Adrenal gland (tissue), 12 donors: Measurements from ENCODE around the gene PLCH2. TPM values are rescaled to one million over a fixed set of nuclear protein-coding genes. Genes with fewer than 3 reads are reported as not detected.

Source experiments
- DNase-seq, 7 donors: peaks; one replicate each; pipeline ENCODE4 v3.0.0-alpha.2; 2019 to 2020
- H3K27ac ChIP-seq, 5 donors: fragments of 200-600 bp; sonication (generic) in 4 of 5; 1 replicate in 3 of 5; 2 replicates in 2 of 5; pipeline versions ENCODE4 v1.5.1 to v1.8.0; 2016 to 2020; ENCODE audit warnings: mild to moderate bottlenecking in 1 of 5
- H3K27me3 ChIP-seq: fragments of 200-600 bp; 2 replicates; pipeline ENCODE4 v1.8.0; 2021
- H3K36me3 ChIP-seq, 2 donors: fragments of 200-600 bp; replicated peaks in 1 of 2; 1 replicate in 1 of 2; 2 replicates in 1 of 2; pipeline versions ENCODE4 v1.5.1 to v1.8.0; 2018 to 2022
- H3K4me1 ChIP-seq, 2 donors: fragments of 200-600 bp; replicated peaks in 1 of 2; 1 replicate in 1 of 2; 2 replicates in 1 of 2; pipeline versions ENCODE4 v1.5.1 to v1.8.0; 2018 to 2021
- H3K4me3 ChIP-seq, 4 donors: fragments of 200-600 bp; sonication (generic) in 3 of 4; one replicate each; pipeline ENCODE4 v1.5.1; 2016 to 2018
- H3K9me3 ChIP-seq, 3 donors: fragments of 200-600 bp; sonication (generic) in 1 of 3; replicated peaks in 1 of 3; 1 replicate in 2 of 3; 2 replicates in 1 of 3; pipeline versions ENCODE4 v1.5.1 to v1.8.0; 2016 to 2021
- POLR2A ChIP-seq, 2 donors: fragments of 450-650 bp; IDR thresholded peaks; one replicate each; pipeline ENCODE4 v1.6.1; 2017; ENCODE audit warnings: antibody characterized with exemption in 2 of 2, mild to moderate bottlenecking in 2 of 2, moderate library complexity in 1 of 2
- WGBS, 4 donors: extraction: QIAGEN DNeasy Blood & Tissue Kit in 2 of 4; methylation state at CpG; one replicate each; pipeline versions ENCODE4 v1.1.5 to v1.1.7; 2013 to 2017; 5-methylcytosine and 5-hydroxymethylcytosine counted together
- intact Hi-C, 2 donors: fragments of 100-400 bp; cut with DNase I; formaldehyde crosslinking; loops; one replicate each; pipeline versions ENCODE4 v1.14.1 to v1.15.0; 2022 to 2023
- polyA plus RNA-seq, 3 donors: library from polyadenylated mRNA; stranded (reverse); fragments of 200-250 nt in 2 of 3; fragments of 350-450 nt in 1 of 3; fragmentation: Illumina TruSeq in 1 of 3; extraction: RNeasy Lipid Tissue Mini Kit (QIAGEN cat#74804) in 1 of 3; gene quantifications; one replicate each; pipeline ENCODE4 v1.2.3, GENCODE V29; 2013 to 2014
- total RNA-seq, 9 donors: library from RNA; depleted of rRNA in 4 of 9; stranded (reverse); fragments of >200 nt in 4 of 9; fragments of 120-200 nt in 1 of 9; fragmentation: NEBNext Ultra II Directional in 1 of 9; extraction: Animal tissue kit (Norgen Biotek cat#: 25700) in 1 of 9; gene quantifications; one replicate each; pipeline versions ENCODE4 v1.1.0 to v1.2.4, GENCODE V29; 2013 to 2023
- TF ChIP-seq, protein P1 (sequence below), 6 experiments: fragments of 450-650 bp in 4 of 6; fragments of 200-600 bp in 2 of 6; sonication (generic) in 1 of 6; IDR thresholded peaks; 1 replicate in 5 of 6; 2 replicates in 1 of 6; pipeline versions ENCODE4 v1.5.1 to v1.8.0; 2016 to 2021; ENCODE audit warnings: antibody characterized with exemption in 6 of 6, mild to moderate bottlenecking in 2 of 6, moderate library complexity in 1 of 6
- donor health status: healthy with polysubstance abuse.
- donor health status: Bipolar disorder and iron deficiency.
- donor health status: DM: yes; HTN: yes; CAD: no.
- donor health status: DM: no; HTN: no; CAD: no.
- donor health status: DM: no; HTN: no; CAD: no.
- donor health status: DM: yes; HTN: yes; CAD: no.

PLCH2 gene
- total and polyA plus RNA-seq, 12 donors: 0.22 to 66.3 (median 2.2) TPM; not detected in 1

DNA sequence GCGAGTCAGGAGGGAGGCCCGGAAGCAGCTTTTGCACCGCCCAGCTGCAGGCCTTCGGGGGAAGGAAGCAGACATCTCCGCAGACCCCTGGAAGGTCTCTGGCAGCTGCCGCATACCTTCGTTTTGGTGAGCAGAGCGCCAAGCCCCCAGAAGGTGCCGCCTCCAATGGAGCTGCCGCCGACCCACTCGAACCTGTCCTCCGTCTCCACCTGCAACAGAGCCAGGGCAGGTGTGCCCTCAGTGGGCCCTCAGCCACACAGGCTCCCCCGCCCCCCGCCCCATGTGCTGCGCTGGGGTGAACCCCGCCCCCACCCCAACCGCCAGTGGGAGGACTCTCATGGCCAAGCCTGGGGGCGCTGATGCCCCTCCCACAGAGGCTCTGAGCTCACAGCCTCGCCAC is 44.1 kb downstream of the PLCH2 start:
- 95 to 99% (median 96%) methylated on average over 8 to 20 of the region's 20 CpGs for WGBS, 4 donors
- Histone ChIP-seq H3K27ac (no peak overlapping the region), H3K27me3 (no peaks in the 10 kb centered on the region), H3K36me3 (peaks cover 0 to 64% of the 10 kb centered on the region in 2 donors), H3K4me1 (peaks cover 10 to 21% of the 10 kb centered on the region in 2 donors), H3K9me3 (no peaks in the 10 kb centered on the region), H3K4me3 (no peak overlapping the region)
- TF ChIP-seq, protein P1, sequence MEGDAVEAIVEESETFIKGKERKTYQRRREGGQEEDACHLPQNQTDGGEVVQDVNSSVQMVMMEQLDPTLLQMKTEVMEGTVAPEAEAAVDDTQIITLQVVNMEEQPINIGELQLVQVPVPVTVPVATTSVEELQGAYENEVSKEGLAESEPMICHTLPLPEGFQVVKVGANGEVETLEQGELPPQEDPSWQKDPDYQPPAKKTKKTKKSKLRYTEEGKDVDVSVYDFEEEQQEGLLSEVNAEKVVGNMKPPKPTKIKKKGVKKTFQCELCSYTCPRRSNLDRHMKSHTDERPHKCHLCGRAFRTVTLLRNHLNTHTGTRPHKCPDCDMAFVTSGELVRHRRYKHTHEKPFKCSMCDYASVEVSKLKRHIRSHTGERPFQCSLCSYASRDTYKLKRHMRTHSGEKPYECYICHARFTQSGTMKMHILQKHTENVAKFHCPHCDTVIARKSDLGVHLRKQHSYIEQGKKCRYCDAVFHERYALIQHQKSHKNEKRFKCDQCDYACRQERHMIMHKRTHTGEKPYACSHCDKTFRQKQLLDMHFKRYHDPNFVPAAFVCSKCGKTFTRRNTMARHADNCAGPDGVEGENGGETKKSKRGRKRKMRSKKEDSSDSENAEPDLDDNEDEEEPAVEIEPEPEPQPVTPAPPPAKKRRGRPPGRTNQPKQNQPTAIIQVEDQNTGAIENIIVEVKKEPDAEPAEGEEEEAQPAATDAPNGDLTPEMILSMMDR (IDR thresholded peaks at IDR 0.05): no peak
- no peak for TF ChIP-seq POLR2A (IDR thresholded peaks at IDR 0.05)
- intact Hi-C loops: no loop called here
- no peak for DNase-seq

DNA sequence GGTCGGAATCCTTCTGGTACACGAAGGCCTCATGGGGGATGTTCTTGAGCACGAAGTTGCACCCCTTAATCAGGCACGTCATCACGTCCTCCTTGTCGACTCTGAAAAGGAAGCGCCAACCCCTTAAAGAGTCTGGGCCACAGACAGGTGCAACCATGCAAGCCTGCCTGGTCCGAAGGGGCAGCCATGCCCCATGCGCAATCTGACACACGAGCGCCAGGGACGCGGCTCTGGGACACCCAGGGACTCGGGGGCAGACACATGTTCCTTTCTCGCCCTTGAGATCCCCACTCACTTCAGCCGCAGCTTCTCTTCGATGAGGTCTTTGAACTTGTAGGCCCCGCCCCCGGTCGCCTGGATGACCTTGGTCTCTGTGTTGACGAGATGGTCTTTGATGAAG is 44.7 kb downstream of the PLCH2 start:
- Histone ChIP-seq H3K9me3 (no peaks in the 10 kb centered on the region), H3K4me3 (no peak overlapping the region), H3K36me3 (peaks cover 0 to 58% of the 10 kb centered on the region in 2 donors), H3K27ac (no peak overlapping the region), H3K27me3 (no peaks in the 10 kb centered on the region), H3K4me1 (peaks cover 16 to 26% of the 10 kb centered on the region in 2 donors)
- WGBS, 4 donors: 71 to 82% (median 74%) methylated on average over 10 to 21 of the region's 21 CpGs
- no peak for TF ChIP-seq POLR2A (IDR thresholded peaks at IDR 0.05)
- TF ChIP-seq, protein P1 (IDR thresholded peaks at IDR 0.05): no peak
- no peak for DNase-seq
- intact Hi-C loops: no loop called here

DNA sequence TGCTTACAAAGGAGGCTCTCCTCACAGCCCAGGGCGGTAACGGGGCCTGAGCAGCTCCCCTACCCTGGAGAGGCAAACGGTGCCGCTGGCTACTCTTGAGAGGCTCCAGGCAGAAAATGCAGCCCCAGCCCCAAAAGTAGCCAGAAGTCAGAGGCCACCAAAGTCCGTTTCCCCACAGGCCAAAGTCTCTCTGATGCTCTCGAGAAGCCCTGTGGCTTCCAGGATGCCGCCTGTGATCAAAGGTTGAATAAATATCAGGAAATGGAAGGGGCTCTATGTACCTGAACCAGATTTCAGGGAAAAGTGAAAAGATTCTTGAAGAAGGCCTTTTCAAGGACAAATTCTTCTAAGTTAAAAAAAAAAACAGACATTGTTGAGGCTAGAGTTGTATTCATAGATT is 46.1 kb downstream of the PLCH2 start:
- no peak for DNase-seq
- H3K27me3 ChIP-seq: no peaks in the 10 kb centered on the region
- H3K4me1 ChIP-seq: peaks cover 22 to 34% of the 10 kb centered on the region in 2 donors
- peaks cover 0 to 47% of the 10 kb centered on the region in 2 donors for H3K36me3 ChIP-seq
- 85 to 91% (median 90%) methylated on average over 6 to 7 of the region's 7 CpGs for WGBS, 4 donors
- no peaks in the 10 kb centered on the region for H3K9me3 ChIP-seq
- no peak overlapping the region for H3K27ac ChIP-seq
- intact Hi-C loops: no loop called here
- H3K4me3 ChIP-seq: no peak overlapping the region
- TF ChIP-seq, protein P1 (IDR thresholded peaks at IDR 0.05): no peak
- no peak for TF ChIP-seq POLR2A (IDR thresholded peaks at IDR 0.05)

DNA sequence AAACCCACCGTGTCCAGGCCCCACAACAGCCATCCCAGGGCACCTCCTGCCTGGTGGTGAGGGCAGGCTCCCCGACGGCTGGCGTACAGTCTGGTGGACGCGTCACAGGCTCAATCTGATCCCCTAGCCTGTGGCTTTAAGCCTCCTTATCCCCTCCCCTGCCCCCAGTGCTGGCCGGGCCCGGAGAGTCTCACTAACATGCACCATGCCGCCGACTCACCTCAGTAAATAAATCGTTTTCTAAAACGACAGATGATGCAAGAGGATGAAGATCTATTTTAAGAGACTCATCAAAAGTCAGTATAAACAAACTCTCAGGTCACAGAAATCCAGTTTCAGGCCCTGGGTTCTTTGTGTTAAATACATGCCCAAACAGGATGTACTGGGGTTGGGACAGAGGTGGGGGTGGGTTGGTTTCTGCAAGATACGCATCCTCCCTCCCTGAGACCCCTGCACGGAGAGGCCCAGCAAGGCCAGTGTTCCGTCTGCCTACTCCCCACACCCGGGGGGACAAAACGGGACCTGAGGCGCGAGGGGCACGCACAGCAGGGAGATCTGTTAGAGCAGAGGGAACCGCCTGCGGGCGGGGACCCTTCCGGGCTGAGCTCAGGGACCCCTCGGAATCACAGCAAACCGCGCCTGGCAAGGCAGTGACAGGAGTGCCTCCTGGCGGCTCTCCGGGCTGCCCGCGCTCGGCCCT is 47.3 kb downstream of the PLCH2 start:
- no peaks in the 10 kb centered on the region for H3K27me3 ChIP-seq
- no peaks in the 10 kb centered on the region for H3K9me3 ChIP-seq
- no peak for DNase-seq
- TF ChIP-seq, protein P1 (IDR thresholded peaks at IDR 0.05): no peak
- WGBS, 4 donors: 66 to 75% (median 69%) methylated on average over 16 to 32 of the region's 32 CpGs
- no peak overlapping the region for H3K4me3 ChIP-seq
- peaks cover 0 to 35% of the 10 kb centered on the region in 2 donors for H3K36me3 ChIP-seq
- no peak overlapping the region for H3K27ac ChIP-seq
- intact Hi-C loops: no loop called here
- peaks cover 22 to 43% of the 10 kb centered on the region in 2 donors for H3K4me1 ChIP-seq
